Chondrocyte (in vitro differentiated cells): ENCODE data around the gene TBC1D10A. TPM values are rescaled to one million over a fixed set of nuclear protein-coding genes. Genes with fewer than 3 reads are reported as not detected.

Experiments used
- DNase-seq: peaks from one replicate; pipeline ENCODE4 v3.0.0; 2021; ENCODE audit warnings: mixed read lengths, low spot score
- H3K27ac Mint-ChIP-seq: one replicate; pipeline ENCODE4 v1.8.0; 2021; ENCODE audit warnings: mild to moderate bottlenecking, moderate library complexity, mixed read lengths; ENCODE audit not compliant: unreplicated experiment
- H3K27me3 Mint-ChIP-seq: 2 replicates; pipeline ENCODE4 v1.8.0; 2021; ENCODE audit warnings: low read depth, mixed read lengths
- H3K36me3 Mint-ChIP-seq: 2 replicates; pipeline ENCODE4 v1.8.0; 2021; ENCODE audit warnings: low read depth, mixed read lengths
- H3K4me1 Mint-ChIP-seq: 2 replicates; pipeline ENCODE4 v1.8.0; 2021; ENCODE audit warnings: low read depth, mild to moderate bottlenecking, mixed read lengths
- H3K4me3 Mint-ChIP-seq: one replicate; pipeline ENCODE4 v1.8.0; 2021; ENCODE audit warnings: mild to moderate bottlenecking, moderate library complexity, mixed read lengths; ENCODE audit not compliant: unreplicated experiment
- H3K9me3 Mint-ChIP-seq: 2 replicates; pipeline ENCODE4 v1.8.0; 2021; ENCODE audit warnings: low read depth, mixed read lengths
- total RNA-seq: library from RNA; stranded (reverse); gene quantifications from 3 replicates; pipeline ENCODE4 v1.2.1, GENCODE V29; 2021
- TF ChIP-seq, protein P1 (sequence below): fragments of 200-600 bp; sonication (generic); IDR thresholded peaks from 2 replicates; pipeline ENCODE4 v1.5.0; 2021; ENCODE audit warnings: antibody characterized with exemption, mild to moderate bottlenecking, moderate library complexity

The TBC1D10A gene
- total RNA-seq, 1 donor from 2014 or later = 26.9 TPM

DNA sequence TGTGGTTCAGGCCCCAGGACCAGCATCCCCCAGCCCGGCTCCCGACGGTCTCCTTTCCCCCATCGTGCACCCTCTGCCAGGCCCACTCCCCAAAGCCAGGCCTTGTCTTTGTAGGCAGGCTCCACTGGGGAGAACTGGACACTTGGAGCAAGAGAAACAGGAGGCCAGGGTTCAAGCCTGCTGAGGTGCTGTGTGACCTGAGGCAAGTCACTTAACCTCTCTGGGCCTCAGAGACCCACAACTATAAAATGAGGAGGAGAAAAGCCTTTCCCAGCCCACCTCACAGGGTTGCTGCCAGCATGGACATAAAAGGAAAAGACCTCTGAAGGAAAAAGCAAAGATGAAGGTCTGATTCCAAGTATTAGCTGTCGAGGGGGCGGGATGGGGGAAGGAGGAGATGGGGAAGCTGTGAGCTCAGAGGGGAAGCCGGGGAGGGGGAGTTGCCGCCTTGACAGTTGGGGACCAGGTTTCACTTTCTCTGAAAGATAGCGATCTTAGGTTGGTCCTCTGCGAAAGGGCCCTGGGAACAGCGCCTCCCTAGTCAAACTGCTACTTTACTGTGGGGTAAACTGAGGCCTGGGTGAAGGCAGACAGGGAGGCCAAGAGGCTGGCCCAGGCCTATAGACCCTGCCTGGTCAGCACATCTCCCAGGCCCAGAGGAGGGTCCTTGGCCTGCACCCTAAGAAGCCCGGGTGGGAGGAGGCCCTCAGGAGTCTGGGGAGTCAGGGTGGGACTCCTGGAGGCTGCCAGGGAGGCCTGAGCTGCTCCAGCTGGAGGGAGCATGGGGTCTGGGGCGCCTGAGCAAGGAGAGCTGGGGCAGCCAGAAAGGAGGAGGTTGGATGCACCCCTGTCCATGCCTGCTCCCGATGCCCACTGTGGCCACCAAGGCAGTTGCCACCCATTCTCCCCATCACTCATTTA is 59.1 kb downstream of the TBC1D10A start:
- no peak overlapping the region for H3K4me3 Mint-ChIP-seq
- H3K27me3 Mint-ChIP-seq = no peaks in the 10 kb centered on the region
- no peak for DNase-seq
- TF ChIP-seq, protein P1, sequence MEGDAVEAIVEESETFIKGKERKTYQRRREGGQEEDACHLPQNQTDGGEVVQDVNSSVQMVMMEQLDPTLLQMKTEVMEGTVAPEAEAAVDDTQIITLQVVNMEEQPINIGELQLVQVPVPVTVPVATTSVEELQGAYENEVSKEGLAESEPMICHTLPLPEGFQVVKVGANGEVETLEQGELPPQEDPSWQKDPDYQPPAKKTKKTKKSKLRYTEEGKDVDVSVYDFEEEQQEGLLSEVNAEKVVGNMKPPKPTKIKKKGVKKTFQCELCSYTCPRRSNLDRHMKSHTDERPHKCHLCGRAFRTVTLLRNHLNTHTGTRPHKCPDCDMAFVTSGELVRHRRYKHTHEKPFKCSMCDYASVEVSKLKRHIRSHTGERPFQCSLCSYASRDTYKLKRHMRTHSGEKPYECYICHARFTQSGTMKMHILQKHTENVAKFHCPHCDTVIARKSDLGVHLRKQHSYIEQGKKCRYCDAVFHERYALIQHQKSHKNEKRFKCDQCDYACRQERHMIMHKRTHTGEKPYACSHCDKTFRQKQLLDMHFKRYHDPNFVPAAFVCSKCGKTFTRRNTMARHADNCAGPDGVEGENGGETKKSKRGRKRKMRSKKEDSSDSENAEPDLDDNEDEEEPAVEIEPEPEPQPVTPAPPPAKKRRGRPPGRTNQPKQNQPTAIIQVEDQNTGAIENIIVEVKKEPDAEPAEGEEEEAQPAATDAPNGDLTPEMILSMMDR = no peak
- H3K27ac Mint-ChIP-seq = no peak overlapping the region
- H3K9me3 Mint-ChIP-seq = no peaks in the 10 kb centered on the region
- H3K4me1 Mint-ChIP-seq = peaks cover 6% of the 10 kb centered on the region
- H3K36me3 Mint-ChIP-seq = no peaks in the 10 kb centered on the region

DNA sequence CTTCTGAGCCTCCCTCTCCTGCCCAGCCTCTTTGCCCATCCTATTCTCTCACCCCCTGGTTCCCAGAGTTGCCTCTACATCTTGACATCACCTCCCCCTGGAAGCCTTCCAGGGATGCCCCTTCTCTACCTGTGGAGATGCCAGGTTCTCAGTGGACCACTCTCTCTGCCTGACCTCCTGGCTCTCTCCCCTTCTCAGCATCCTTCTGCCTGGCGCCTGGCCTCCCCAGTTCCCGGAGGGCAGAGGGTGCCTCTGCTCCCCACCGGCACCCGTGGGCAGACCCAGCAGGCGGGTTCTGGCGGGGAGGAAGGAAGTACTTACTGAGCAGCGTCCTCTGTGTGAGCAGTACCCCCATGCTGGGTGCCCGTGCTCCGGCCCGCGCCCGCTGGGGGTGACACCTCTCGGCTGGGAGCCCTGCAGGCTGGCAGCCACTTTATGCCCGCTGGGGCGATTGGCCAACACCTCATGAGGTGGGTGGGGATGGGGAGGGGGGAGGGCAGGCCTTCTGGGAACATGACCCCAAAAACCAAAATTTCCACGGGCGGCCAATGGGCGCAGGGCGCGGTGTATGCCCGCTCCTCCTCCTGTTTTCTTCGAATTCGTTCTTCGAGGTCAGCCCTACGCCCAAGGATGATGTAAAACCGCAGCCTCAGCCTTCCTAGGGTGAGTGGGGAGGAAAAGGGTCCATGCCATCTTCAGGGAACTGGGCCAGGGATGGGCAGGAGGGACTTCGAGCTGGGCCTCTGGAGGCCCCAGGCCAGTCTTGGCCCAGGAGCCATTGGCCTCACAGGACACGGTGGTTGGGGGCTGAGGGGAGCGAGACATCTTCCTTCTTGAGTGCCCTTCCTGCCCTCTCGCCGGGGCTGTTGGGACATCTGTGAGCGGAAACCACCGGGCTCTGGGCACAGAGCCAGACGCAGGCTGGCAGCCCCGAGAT is 60.0 kb downstream of the TBC1D10A start, which contains the start of gene OSM:
Gene OSM (minus strand): TSS at position 407 of the 937 bp plus-strand sequence. CDS start 52 bp downstream, at position 355.
- Mint-ChIP-seq H3K27me3 (no peaks in the 10 kb centered on the region), H3K4me3 (no peak within 1 kb of the TSS), H3K4me1 (peaks cover 6% of the 10 kb centered on the region), H3K27ac (no peak within 1 kb of the TSS), H3K9me3 (no peaks in the 10 kb centered on the region), H3K36me3 (no peaks in the 10 kb centered on the region)
- TF ChIP-seq, protein P1 = no peak
- no peak for DNase-seq

DNA sequence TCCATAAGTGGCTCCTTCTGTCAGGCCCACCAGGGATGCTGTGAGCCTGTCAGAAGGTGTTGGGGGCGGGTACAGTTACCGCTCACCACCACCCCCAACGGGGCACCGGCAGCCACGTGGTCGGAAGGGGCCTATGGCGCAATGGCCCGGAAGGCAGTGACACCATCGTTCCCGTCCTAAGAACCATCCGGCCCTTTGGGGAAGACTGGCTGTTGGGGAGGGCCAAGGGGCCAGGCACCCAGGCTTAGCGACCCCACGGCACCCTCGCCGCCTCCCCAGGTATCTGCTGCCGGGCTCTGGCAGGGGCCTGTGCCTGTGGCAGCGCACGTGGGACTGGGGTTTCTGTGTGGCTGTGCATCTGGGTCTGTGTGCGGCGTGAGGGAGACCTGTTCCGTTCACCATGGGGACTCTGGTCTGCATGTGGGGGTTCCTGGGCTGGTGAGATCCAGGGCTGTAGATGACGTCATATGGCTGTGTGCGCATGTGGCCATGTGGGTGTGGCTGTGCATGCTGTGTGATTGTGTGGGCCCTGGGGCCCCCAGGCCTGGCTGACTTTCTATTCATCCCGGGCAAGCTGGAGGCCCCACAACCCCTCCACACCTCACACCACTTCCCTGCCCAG is 60.8 kb downstream of the TBC1D10A start:
- Mint-ChIP-seq H3K4me1 (peaks cover 6% of the 10 kb centered on the region), H3K4me3 (no peak overlapping the region), H3K9me3 (no peaks in the 10 kb centered on the region), H3K36me3 (no peaks in the 10 kb centered on the region), H3K27ac (no peak overlapping the region), H3K27me3 (no peaks in the 10 kb centered on the region)
- DNase-seq = no peak
- TF ChIP-seq, protein P1 = no peak

DNA sequence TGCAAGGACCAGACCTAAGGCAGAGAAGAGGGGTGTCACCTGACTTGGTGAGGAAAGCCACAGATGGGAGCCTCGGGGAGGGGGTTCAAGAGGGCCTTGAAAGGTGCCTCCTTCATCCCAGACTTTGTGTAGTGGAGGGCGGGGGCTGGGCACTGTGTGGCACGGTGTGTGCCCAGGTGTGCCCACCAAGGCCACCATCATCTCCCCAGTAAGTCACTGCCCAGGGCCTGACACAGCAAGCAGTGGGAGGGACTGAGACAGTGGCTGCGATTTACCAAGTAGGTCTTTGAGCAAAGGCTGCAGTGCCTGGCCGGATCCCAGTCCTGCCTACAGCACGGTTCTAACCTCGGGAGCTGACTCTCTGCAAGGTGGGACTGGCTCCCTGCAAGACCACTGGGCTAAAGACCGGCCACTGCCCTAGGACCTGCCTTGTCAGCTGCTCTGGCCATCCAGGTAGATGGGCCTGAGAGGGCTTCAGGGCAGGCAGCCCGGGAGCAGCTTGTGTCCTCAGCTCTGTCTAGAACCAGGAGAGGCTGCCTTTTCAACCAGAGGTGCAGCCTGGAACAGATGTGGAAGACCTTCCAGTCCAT is 61.5 kb downstream of the TBC1D10A start:
- TF ChIP-seq, protein P1 = no peak
- H3K27ac Mint-ChIP-seq = no peak overlapping the region
- H3K4me1 Mint-ChIP-seq = peaks cover 6% of the 10 kb centered on the region

More for the DNA sequence above, 61.5 kb downstream of the TBC1D10A start:
- no peak for DNase-seq
- H3K9me3 Mint-ChIP-seq = no peaks in the 10 kb centered on the region
- H3K27me3 Mint-ChIP-seq = no peaks in the 10 kb centered on the region
- no peak overlapping the region for H3K4me3 Mint-ChIP-seq
- H3K36me3 Mint-ChIP-seq = no peaks in the 10 kb centered on the region
